Measurements from ENCODE around the gene PTPRF.

Gene PTPRF

GRCh38 chr1:43584204-43584603 is 53.5 kb downstream of the PTPRF start:
- no peak for DNase-seq

GRCh38 chr1:43585557-43585956 is 54.9 kb downstream of the PTPRF start:
- DNase-seq = no peak

GRCh38 chr1:43586136-43586731 is 55.6 kb downstream of the PTPRF start:
- no peak for DNase-seq

GRCh38 chr1:43587001-43587400 is 56.3 kb downstream of the PTPRF start:
- no peak for DNase-seq

- no peak for DNase-seq
Observed at GRCh38 chr1:43587594-43587993, 56.9 kb downstream of the PTPRF start.

- no peak for DNase-seq
Observed at GRCh38 chr1:43588592-43588991, 57.9 kb downstream of the PTPRF start.

- no peak for DNase-seq
Observed at GRCh38 chr1:43590388-43590925, 59.8 kb downstream of the PTPRF start.

GRCh38 chr1:43591181-43591580 is 60.5 kb downstream of the PTPRF start:
- no peak for DNase-seq

- DNase-seq = no peak
Observed at GRCh38 chr1:43592051-43592665, 61.5 kb downstream of the PTPRF start.

GRCh38 chr1:43592974-43593683 is 62.4 kb downstream of the PTPRF start:
- no peak for DNase-seq

- DNase-seq = no peak
Observed at GRCh38 chr1:43596579-43596978, 65.9 kb downstream of the PTPRF start.

- DNase-seq = no peak
Observed at GRCh38 chr1:43597028-43597427, 66.3 kb downstream of the PTPRF start.

- DNase-seq = no peak
Observed at GRCh38 chr1:43597721-43598120, 67.0 kb downstream of the PTPRF start.

- DNase-seq = no peak
Observed at GRCh38 chr1:43598622-43599021, 67.9 kb downstream of the PTPRF start.

GRCh38 chr1:43600033-43601020 is 69.6 kb downstream of the PTPRF start:
- DNase-seq = no peak

- DNase-seq = no peak
Observed at GRCh38 chr1:43602990-43603389, 72.3 kb downstream of the PTPRF start.

- no peak for DNase-seq
Observed at GRCh38 chr1:43604192-43604591, 73.5 kb downstream of the PTPRF start.

- no peak for DNase-seq
Observed at GRCh38 chr1:43605157-43605556, 74.5 kb downstream of the PTPRF start.

GRCh38 chr1:43605766-43606165 is 75.1 kb downstream of the PTPRF start:
- DNase-seq = no peak

- no peak for DNase-seq
Observed at GRCh38 chr1:43606624-43607023, 75.9 kb downstream of the PTPRF start.

- no peak for DNase-seq
Observed at GRCh38 chr1:43608827-43609226, 78.1 kb downstream of the PTPRF start.

GRCh38 chr1:43610339-43610738 is 79.7 kb downstream of the PTPRF start:
- no peak for DNase-seq

GRCh38 chr1:43611950-43612349 is 81.3 kb downstream of the PTPRF start:
- no peak for DNase-seq

All from hematopoietic multipotent progenitor cell treated with erythropoietin and hydrocortisone succinate and interleukin-3 and kit ligand, for 6 days (in vitro differentiated cells).